ENCODE results near the gene CRHR1. TPM values are rescaled to one million over a fixed set of nuclear protein-coding genes. Genes with fewer than 3 reads are reported as not detected.

The CRHR1 gene
- total and polyA plus RNA-seq, 7 donors: 0.33 TPM; not detected in 6

DNA sequence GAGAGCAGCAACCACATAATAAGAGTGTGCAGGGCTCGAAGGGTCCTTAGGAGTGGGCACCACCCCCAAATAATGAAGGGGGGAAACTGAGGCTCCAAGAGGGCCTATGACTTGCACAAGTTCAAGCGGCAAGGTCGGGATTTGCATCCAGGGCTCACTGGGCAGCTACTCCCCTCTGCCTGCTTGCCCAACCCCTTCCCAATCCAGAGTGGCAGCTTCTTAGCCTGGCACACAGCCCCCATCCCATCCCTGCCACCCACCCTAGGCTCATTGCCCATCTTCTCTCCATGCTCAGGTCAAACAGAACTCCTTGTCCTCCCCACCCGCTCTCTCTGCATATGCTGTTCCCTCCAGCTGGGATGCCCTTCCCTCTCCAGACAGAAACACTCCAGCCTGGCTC lies 63.0 kb downstream of the CRHR1 start:
- Histone ChIP-seq H3K4me3 (no peak overlapping the region), H3K9me3 (no peaks in the 10 kb centered on the region), H3K27ac (no peak overlapping the region), H3K36me3 (no peaks in the 10 kb centered on the region), H3K4me1 (no peaks in the 10 kb centered on the region), H3K27me3 (peaks cover 2 to 10% (median 10%) of the 10 kb centered on the region in 3 donors)
- intact Hi-C loops (cut with DNase I): no loop called here
- TF ChIP-seq, protein P1, sequence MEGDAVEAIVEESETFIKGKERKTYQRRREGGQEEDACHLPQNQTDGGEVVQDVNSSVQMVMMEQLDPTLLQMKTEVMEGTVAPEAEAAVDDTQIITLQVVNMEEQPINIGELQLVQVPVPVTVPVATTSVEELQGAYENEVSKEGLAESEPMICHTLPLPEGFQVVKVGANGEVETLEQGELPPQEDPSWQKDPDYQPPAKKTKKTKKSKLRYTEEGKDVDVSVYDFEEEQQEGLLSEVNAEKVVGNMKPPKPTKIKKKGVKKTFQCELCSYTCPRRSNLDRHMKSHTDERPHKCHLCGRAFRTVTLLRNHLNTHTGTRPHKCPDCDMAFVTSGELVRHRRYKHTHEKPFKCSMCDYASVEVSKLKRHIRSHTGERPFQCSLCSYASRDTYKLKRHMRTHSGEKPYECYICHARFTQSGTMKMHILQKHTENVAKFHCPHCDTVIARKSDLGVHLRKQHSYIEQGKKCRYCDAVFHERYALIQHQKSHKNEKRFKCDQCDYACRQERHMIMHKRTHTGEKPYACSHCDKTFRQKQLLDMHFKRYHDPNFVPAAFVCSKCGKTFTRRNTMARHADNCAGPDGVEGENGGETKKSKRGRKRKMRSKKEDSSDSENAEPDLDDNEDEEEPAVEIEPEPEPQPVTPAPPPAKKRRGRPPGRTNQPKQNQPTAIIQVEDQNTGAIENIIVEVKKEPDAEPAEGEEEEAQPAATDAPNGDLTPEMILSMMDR (IDR thresholded peaks at IDR 0.05): no peak
- TF ChIP-seq EP300 (IDR thresholded peaks at IDR 0.05): no peak
- no peak for TF ChIP-seq POLR2AphosphoS5 (IDR thresholded peaks at IDR 0.05)
- no peak for TF ChIP-seq POLR2A (IDR thresholded peaks at IDR 0.05)
- 86 to 91% methylated on average over 4 of the region's 4 CpGs for WGBS, 2 donors
- no peak for DNase-seq

DNA sequence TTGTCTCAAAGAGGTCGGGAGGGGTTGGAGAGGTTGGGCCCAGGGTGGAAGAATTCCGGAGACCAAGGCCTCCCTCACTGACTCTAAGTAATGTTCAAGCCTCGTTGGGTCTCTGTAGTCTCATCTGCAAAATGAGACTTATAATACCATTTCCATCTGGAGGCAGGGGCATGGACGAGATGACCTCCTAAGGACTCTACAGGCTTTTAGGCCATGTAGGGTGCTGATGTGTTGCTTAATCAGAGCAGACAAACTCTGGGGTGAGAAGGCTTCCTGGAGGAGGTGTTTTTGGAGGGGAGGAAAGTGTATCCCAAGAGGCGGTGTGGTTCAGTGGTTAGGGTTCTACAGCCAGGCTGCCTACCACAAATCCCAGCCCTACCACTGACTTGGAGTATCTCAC lies 63.6 kb downstream of the CRHR1 start:
- H3K27me3 ChIP-seq: peaks cover 2 to 17% (median 15%) of the 10 kb centered on the region in 3 donors
- no peaks in the 10 kb centered on the region for H3K36me3 ChIP-seq
- no peak overlapping the region for H3K27ac ChIP-seq
- TF ChIP-seq, protein P1 (IDR thresholded peaks at IDR 0.05): no peak
- no peak for TF ChIP-seq POLR2A (IDR thresholded peaks at IDR 0.05)
- no peak for TF ChIP-seq POLR2AphosphoS5 (IDR thresholded peaks at IDR 0.05)
- TF ChIP-seq EP300 (IDR thresholded peaks at IDR 0.05): no peak
- no peak for DNase-seq
- H3K4me3 ChIP-seq: no peak overlapping the region
- no peaks in the 10 kb centered on the region for H3K9me3 ChIP-seq
- 77 to 85% methylated on average over 5 of the region's 5 CpGs for WGBS, 2 donors
- no peaks in the 10 kb centered on the region for H3K4me1 ChIP-seq
- intact Hi-C loops (cut with DNase I): no loop called here

DNA sequence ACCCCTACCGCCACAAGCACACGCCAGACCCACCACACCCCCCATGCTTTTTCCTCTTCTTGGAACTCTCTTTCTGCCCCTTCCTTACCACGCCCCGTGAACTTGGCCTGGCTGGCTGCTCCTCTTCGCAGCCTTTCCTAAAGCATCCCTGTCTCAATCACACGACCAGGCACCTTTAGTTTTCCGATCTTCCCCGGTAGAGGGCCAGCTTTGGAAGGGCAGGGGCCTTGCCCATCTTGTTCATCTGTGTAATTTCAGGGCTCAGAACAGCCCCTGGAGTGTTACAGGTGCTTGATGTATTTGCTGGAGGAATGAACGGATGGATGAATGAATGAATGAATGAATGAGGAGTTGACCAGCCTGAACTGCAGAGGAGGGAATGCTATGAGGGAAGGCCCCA lies 64.3 kb downstream of the CRHR1 start:
- intact Hi-C loops (cut with DNase I): no loop called here
- no peaks in the 10 kb centered on the region for H3K36me3 ChIP-seq
- H3K27me3 ChIP-seq: peaks cover 5 to 23% (median 15%) of the 10 kb centered on the region in 3 donors
- H3K9me3 ChIP-seq: no peaks in the 10 kb centered on the region
- no peak for TF ChIP-seq POLR2A (IDR thresholded peaks at IDR 0.05)
- no peak for TF ChIP-seq EP300 (IDR thresholded peaks at IDR 0.05)
- TF ChIP-seq POLR2AphosphoS5 (IDR thresholded peaks at IDR 0.05): no peak
- TF ChIP-seq, protein P1 (IDR thresholded peaks at IDR 0.05): no peak
- WGBS, 2 donors: 87 to 88% methylated on average over 9 of the region's 9 CpGs
- no peak for DNase-seq
- no peak overlapping the region for H3K27ac ChIP-seq
- H3K4me1 ChIP-seq: no peaks in the 10 kb centered on the region
- no peak overlapping the region for H3K4me3 ChIP-seq

DNA sequence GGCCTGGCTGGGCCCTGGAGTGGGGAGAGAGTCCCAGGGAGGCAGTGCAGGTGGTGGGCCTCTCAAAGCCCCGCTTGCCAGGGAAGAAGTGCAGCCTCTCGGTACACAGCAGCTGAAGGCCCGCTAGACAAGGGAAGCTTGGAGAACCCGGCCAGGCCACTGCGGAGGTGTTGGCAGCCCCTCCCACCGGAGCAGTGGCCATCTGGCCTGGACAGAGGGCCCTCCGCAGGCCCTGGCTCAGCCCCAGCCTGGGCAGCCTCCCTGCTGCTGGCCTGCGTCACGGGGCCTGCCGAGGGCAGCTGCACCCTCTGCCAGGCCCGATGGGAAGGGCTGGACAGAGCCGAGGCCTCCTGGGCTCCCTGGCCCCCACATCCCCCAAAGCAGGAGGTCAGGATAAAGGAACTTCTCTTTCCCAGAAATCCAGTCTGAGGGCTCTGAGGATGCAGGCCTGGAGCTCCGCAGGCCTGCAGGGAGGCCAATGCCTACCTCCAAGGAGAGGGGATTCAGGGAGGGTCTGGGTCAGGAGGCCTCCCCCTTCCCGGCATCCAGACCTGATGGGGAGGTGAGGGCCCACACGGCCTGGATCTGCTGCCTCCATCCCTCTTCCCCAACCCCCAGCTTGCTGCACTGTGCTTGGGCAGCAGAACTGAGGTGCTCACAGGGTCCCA lies 64.9 kb downstream of the CRHR1 start:
- Histone ChIP-seq H3K27me3 (peaks cover 6 to 24% (median 15%) of the 10 kb centered on the region in 3 donors), H3K36me3 (no peaks in the 10 kb centered on the region), H3K4me1 (no peaks in the 10 kb centered on the region), H3K9me3 (no peaks in the 10 kb centered on the region), H3K4me3 (no peak overlapping the region), H3K27ac (no peak overlapping the region)
- WGBS, 2 donors: 75 to 81% methylated on average over 15 of the region's 15 CpGs
- intact Hi-C loops (cut with DNase I): no loop called here
- TF ChIP-seq, protein P1 (IDR thresholded peaks at IDR 0.05): no peak
- DNase-seq: no peak

DNA sequence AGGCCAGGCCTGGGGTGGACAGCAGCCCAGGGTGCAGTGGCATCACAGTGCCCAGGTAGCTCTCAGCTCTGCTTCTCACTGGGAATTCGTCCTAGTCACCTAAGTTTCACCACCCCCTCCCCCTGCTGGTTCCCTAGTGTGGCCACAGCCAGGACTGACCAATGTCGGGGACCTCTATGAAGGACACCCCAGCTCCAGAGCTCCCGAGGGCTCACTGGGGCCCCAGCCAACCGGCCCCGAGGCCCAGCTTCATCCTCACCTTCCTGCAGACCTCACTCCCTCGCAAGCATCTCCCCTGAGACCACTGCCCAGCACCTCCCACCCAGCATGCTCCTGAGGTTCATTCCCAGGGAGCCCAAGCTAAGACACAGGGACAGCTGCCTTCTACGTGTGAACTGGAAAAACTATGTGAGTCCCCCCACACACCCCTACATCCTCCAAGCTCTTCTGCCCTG lies 65.4 kb downstream of the CRHR1 start:
- Histone ChIP-seq H3K36me3 (no peaks in the 10 kb centered on the region), H3K27me3 (peaks cover 6 to 24% (median 15%) of the 10 kb centered on the region in 3 donors), H3K9me3 (no peaks in the 10 kb centered on the region), H3K4me3 (no peak overlapping the region), H3K4me1 (no peaks in the 10 kb centered on the region), H3K27ac (no peak overlapping the region)
- intact Hi-C loops (cut with DNase I): no loop called here
- TF ChIP-seq, protein P1 (IDR thresholded peaks at IDR 0.05): no peak
- 80 to 81% methylated on average over 7 of the region's 7 CpGs for WGBS, 2 donors
- DNase-seq: no peak
